GM12872 (cell line): Measurements from ENCODE around the gene ADO.
A peak's percentile ranks its signal among the peaks of the same experiment; 100 is the strongest.

Experiments
- CTCF ChIP-seq: IDR thresholded peaks from 3 replicates; pipeline ENCODE4 v1.5.1; 2011; ENCODE audit warnings: low read depth, mild to moderate bottlenecking, low read length, moderate library complexity; ENCODE audit not compliant: insufficient read depth

Gene ADO

DNA sequence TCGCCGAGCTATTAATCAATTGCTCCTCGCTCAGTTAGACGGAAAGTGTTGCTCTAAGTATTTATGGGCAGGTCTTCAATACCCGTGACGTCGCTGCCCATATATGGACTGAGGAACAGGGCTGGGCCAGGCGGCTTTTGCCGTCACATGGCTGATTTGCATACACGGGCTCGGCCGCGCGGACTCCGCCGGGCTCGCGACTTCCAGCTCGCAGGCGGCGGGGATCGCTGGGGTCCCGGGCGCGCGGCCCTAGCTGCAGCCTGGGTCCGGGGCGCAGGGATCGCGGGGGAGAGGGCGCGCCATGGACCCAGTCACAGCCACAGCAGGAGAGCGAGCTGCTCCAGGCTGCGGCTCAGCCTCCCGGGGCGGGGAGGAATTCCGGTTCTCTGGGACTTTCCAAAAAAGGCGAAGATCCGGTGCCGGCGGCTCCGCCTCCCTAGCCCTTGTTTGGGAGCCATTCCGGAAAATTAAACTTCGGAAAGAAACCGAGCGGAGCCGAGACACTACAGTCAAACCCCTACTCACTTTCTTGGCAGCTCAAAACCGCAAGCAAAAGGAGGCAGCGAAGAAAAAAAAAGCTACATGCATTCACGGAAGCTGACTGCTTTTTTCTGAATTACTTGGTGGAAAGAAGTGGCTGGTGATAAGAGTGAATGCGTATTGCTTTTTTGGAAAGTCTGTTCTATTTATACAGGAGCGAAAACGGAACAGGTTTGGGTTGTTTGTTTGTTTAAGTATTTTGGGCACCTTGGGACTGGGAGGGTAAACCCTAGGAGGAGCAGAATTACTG lies 12.0 kb downstream of the ADO start, which contains the start of gene EGR2:
EGR2 (minus strand) TSS at position 36 of the 790 bp plus-strand sequence. CDS start 337 bp downstream, outside the sequence.
- no peak for TF ChIP-seq CTCF

- TF ChIP-seq CTCF: no peak
Measured at GRCh38 chr10:62817121-62817765, 12.7 kb downstream of the ADO start.

- TF ChIP-seq CTCF: peak; percentile 91
Measured at GRCh38 chr10:62817766-62818425, 13.4 kb downstream of the ADO start.

GRCh38 chr10:62818426-62819011 lies 14.0 kb downstream of the ADO start:
- TF ChIP-seq CTCF: peak; percentile 18; the same call in 1 of the 3 replicates

DNA sequence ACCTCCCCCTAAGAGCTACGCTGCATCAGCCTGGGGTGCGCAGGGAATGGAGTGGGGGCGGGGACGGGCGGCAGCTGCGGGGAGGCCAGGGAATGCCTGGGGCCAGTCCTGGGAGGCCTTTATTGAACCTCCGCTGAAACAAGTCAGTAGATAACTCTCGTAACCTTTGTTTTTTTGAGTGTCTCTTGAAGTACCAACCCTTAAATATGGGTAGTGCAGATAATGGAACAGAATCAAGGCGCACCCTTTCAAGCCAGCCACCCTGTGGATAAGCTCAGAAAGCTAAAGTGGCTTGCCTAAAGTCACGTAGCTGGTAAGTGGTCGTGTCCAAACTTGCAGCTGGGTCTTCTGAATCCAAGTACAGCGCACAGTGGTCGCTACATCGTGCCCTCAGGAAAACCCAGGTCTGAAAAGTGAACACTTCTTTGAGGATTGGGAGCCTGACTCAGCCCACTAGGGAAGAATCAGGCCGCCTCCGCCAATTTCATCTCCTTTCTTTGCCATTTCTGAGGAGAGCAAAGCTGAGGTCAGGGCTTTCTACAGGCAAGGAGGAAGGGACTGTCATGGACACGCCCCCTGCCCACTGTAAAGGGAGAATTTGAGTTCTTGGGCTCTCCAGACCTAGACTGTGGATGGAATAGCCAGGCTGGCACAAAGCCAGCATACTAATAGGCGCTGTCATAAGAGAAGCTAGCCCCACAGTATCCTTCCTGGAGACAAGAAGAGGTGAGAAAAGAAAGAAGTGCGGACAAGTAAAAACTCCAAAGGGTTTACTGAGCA lies 14.8 kb downstream of the ADO start:
- no peak for TF ChIP-seq CTCF

- no peak for TF ChIP-seq CTCF
Measured at GRCh38 chr10:62820586-62820985, 16.1 kb downstream of the ADO start.

GRCh38 chr10:62826273-62826672 lies 21.8 kb downstream of the ADO start:
- no peak for TF ChIP-seq CTCF
